Pancreas (tissue), 10 donors: ENCODE results near the gene CDH2. TPM values are rescaled to one million over a fixed set of nuclear protein-coding genes. Genes with fewer than 3 reads are reported as not detected.

ENCODE experiments used
- ATAC-seq, 4 donors: fragments of 200-7000 bp; cut with Tn5 transposase; one replicate each; pipeline versions ENCODE4 v1.8.0 to v1.9.1; 2020; ENCODE audit warnings: mild to moderate bottlenecking in 4 of 4, moderate library complexity in 4 of 4
- DNase-seq, 6 donors: peaks; one replicate each; pipeline ENCODE4 v3.0.0-alpha.2; 2020
- FAIRE-seq: peaks from 2 replicates; lab custom pipeline; 2012; peaks lifted over from hg19 to GRCh38; lab: Jason Lieb, UNC
- H3K27ac ChIP-seq, 4 donors: fragments of 200-600 bp; sonication (generic); 1 replicate in 3 of 4; 2 replicates in 1 of 4; pipeline versions ENCODE4 v1.5.0 to v1.8.0; 2020
- H3K27me3 ChIP-seq, 4 donors: fragments of 200-600 bp; one replicate each; pipeline ENCODE4 v1.8.0; 2021
- H3K36me3 ChIP-seq, 3 donors: fragments of 200-600 bp; sonication (generic) in 1 of 3; one replicate each; pipeline versions ENCODE4 v1.5.0 to v1.8.0; 2020 to 2021
- H3K4me1 ChIP-seq, 3 donors: fragments of 200-600 bp; one replicate each; pipeline ENCODE4 v1.8.0; 2021
- H3K4me3 ChIP-seq, 4 donors: fragments of 200-600 bp; sonication (generic) in 2 of 4; one replicate each; pipeline versions ENCODE4 v1.5.0 to v1.8.0; 2020 to 2021
- H3K9me3 ChIP-seq, 4 donors: fragments of 200-600 bp; one replicate each; pipeline ENCODE4 v1.8.0; 2021
- CTCF ChIP-seq, 4 donors: fragments of 200-600 bp; sonication (generic) in 3 of 4; IDR thresholded peaks; one replicate each; pipeline versions ENCODE4 v1.5.0 to v1.8.0; 2021; ENCODE audit warnings: antibody characterized with exemption in 4 of 4
- WGBS, 2 donors: extraction: QIAGEN DNeasy Blood & Tissue Kit; methylation state at CpG; one replicate each; pipeline ENCODE4 v1.1.7; 2013; 5-methylcytosine and 5-hydroxymethylcytosine counted together
- intact Hi-C, 3 donors: fragments of 100-400 bp; cut with DNase I; formaldehyde crosslinking; loops; one replicate each; pipeline versions ENCODE4 v1.11.1 to v1.14.2; 2022
- polyA plus RNA-seq, 2 donors: library from polyadenylated mRNA; stranded (reverse); fragments of 200-250 nt; gene quantifications; one replicate each; pipeline ENCODE4 v1.2.3, GENCODE V29; 2013
- total RNA-seq, 6 donors: library from RNA; stranded (reverse); fragmentation: NEBNext Ultra II Directional in 4 of 6; extraction: Animal tissue kit (Norgen Biotek cat#: 25700) in 4 of 6; gene quantifications; one replicate each; pipeline versions ENCODE4 v1.2.1 to v1.2.4, GENCODE V29; 2021 to 2023
- donor health status: healthy with polysubstance abuse.
- donor health status: DM: no; HTN: no; CAD: no; lungs with moderate emphysema.
- donor health status: DM: no; HTN: no; CAD: no.
- donor health status: control.
- donor health status: control.
- donor health status: Bipolar disorder and iron deficiency.
- donor health status: DM: yes; HTN: yes; CAD: no.
- donor health status: DM: no; HTN: no; CAD: no.
- donor health status: DM: no; HTN: no; CAD: no.
- donor health status: DM: yes; HTN: yes; CAD: no.

CDH2 gene
- 1 to 10 TPM in 3 of 6 donors, under 1 TPM in 3; 0.23 to 2.3 (median 0.93) TPM for total RNA-seq
- polyA plus RNA-seq, result 1 to 10 TPM in 1 of 2 donors, under 1 TPM in 1; 0.15 to 2.9 TPM

DNA sequence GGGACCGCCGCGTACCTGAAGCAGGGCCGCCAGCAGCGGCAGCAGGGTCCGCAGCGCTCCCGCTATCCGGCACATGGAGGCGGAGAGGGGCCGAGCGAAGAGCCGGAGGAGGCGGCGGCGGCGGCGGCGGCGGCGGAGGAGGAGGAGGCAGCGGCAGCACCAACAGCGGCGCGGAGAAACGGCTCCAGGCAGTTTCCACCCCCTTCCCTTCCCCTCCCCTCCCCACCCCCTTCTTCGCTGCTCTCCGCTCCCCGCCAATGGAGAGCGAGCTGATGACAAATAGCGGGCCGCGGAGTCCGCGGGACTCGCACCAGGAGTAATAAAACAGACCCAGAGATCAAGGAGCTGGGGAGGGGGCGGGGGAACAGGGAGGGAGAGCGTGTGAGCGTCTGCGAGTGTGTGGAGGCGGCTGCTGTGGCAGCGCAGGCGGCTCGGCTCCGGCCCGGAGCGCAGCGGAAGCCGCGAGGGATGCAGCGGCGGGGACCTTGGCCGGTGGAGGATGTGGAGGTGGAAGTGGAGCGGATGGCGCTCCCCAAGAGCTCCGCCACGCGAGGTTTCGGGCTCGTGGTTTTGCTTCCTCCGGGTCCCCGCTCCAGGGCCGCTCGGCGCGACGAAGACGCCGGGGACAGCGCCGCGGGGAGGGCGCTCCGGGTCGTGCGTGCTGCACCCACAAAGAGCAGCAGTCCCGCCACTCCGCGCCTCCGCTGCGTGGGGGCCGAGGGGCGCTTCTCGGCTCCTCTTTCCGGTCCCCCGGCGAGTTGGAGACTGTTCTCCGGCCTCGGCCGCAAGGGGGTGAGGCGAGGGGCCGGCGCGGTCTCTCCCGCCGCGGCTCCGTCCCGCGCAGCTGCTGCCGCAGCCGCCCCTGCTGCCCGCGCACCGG, at the start of gene CDH2:
Gene CDH2, minus strand, starts transcription at position 183 of the 880 bp plus-strand sequence. Its CDS starts 108 bp downstream, at position 75.
- ATAC-seq (peak; percentile 19 to 69 (median 61)), DNase-seq (peak in 5 of 6 donors; percentile 11 to 77 (median 29)), FAIRE-seq (no peak)
- intact Hi-C loops, result no loop called here
- no peaks in the 10 kb centered on the region for H3K9me3 ChIP-seq
- no peaks in the 10 kb centered on the region for H3K4me1 ChIP-seq
- peak within 1 kb of the TSS; percentile 26 to 67 (median 38) for H3K4me3 ChIP-seq
- TF ChIP-seq CTCF (IDR thresholded peaks at IDR 0.05), result no peak
- H3K36me3 ChIP-seq, result no peaks in the 10 kb centered on the region
- WGBS, 2 donors, result 1% methylated on average over 55 to 105 of the region's 105 CpGs
- H3K27me3 ChIP-seq, result peaks cover 0 to 45% (median 19%) of the 10 kb centered on the region in 4 donors
- no peak within 1 kb of the TSS for H3K27ac ChIP-seq

DNA sequence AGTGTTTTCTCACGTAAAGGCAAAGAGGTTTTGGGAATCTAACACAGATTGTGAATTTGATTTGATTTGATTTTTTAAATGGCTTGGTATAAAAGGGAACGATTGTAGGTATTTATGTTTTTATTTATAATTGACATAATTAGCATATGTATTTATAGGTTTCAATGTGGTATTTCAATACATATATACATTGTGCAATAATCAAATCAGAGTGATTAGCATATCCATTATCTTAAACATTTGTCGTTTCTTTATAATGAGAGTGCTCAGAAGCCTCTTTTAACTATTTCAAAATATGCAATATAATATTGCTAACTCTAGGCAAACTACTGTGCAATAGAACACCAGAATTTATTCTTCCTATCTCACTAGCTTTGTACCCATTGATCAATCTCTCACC, 35.1 kb upstream of the CDH2 start:
- WGBS, 2 donors, result 59 to 69% methylated on average over 3 of the region's 3 CpGs
- Histone ChIP-seq H3K27ac (no peak overlapping the region), H3K4me3 (no peak overlapping the region), H3K27me3 (no peaks in the 10 kb centered on the region), H3K4me1 (no peaks in the 10 kb centered on the region), H3K9me3 (no peaks in the 10 kb centered on the region), H3K36me3 (no peaks in the 10 kb centered on the region)
- FAIRE-seq, result no peak
- ATAC-seq, result no peak
- TF ChIP-seq CTCF (IDR thresholded peaks at IDR 0.05), result no peak
- no peak for DNase-seq
- intact Hi-C loops, result no loop called here

DNA sequence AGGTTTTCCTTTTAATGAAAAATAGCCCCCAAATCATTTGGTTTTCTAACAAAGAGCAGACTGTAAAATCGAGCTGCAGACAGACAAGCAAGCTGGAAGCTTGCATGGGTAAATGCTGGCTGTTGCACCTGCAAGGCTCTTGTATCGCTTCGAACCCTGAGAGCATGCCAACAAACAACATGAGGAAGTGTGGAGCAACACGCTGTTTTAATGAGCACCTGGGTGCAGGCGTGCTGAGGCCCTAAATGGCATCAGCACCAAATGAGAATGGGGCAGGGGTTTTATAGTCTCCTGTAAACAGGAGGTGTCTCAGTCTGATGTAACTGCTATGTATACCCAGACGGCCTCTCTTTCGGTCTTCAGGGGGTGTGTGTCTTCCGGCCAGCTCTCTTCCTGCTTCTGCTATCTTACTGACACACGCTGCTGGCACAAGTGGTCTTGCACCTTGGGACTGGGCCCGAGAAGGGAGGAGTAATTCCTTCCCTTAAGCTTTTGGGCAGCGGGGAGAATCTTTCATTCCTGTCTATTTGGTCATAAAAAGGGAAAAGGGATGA, 31.9 kb upstream of the CDH2 start:
- ATAC-seq (no peak), FAIRE-seq (no peak), DNase-seq (no peak)
- Histone ChIP-seq H3K27me3 (no peaks in the 10 kb centered on the region), H3K9me3 (no peaks in the 10 kb centered on the region), H3K36me3 (no peaks in the 10 kb centered on the region), H3K4me1 (no peaks in the 10 kb centered on the region), H3K4me3 (no peak overlapping the region), H3K27ac (no peak overlapping the region)
- intact Hi-C loops, result no loop called here
- no peak for TF ChIP-seq CTCF (IDR thresholded peaks at IDR 0.05)
- 61 to 66% methylated on average over 11 of the region's 11 CpGs for WGBS, 2 donors

DNA sequence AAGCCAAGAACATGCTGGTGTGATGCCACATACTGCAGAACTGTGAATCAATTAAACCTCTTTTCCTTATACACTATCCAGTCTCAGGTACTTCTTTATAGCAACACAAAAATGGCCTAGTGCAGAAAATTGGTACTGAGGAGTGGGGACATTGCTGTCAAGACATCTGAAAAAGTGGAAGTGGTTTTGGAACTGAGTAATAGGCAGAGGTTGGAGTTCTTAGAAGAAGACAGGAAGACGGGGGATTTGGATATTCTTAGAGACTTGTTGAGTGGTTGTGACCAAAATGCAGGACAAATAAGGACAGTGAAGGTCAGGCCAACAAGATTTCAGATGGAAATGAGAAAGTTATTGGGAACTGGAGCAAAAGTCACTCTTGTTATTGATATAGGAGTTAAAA, 31.3 kb upstream of the CDH2 start:
- no peak for DNase-seq
- TF ChIP-seq CTCF (IDR thresholded peaks at IDR 0.05), result no peak

More for the DNA sequence above, 31.3 kb upstream of the CDH2 start:
- Histone ChIP-seq H3K4me1 (no peaks in the 10 kb centered on the region), H3K27ac (no peak overlapping the region), H3K4me3 (no peak overlapping the region), H3K9me3 (no peaks in the 10 kb centered on the region), H3K36me3 (no peaks in the 10 kb centered on the region), H3K27me3 (no peaks in the 10 kb centered on the region)
- FAIRE-seq (no peak), ATAC-seq (no peak)
- intact Hi-C loops, result no loop called here
- WGBS, 2 donors, result 44 to 58% methylated on average over 1 of the region's 1 CpG
